Body of pancreas (tissue), 4 donors: ENCODE data around the gene PRKAA2. TPM values are rescaled to one million over a fixed set of nuclear protein-coding genes. Genes with fewer than 3 reads are reported as not detected.
A peak's percentile ranks its signal among the peaks of the same experiment; 100 is the strongest.

ENCODE experiments used
- ATAC-seq: fragments of 150-250 bp; one replicate; pipeline ENCODE4 v1.9.1; 2016
- DNase-seq, 4 donors: peaks; one replicate each; pipeline ENCODE4 v3.0.0-alpha.2; 2019
- H3K27ac ChIP-seq, 4 donors: fragments of 200-600 bp; sonication (generic); 1 replicate in 3 of 4; 2 replicates in 1 of 4; pipeline versions ENCODE4 v1.5.1 to v1.6.1; 2016 to 2019; ENCODE audit warnings: mild to moderate bottlenecking in 1 of 4, mixed read lengths in 1 of 4, moderate library complexity in 1 of 4
- H3K27me3 ChIP-seq, 2 donors: fragments of 200-600 bp; sonication (generic); one replicate each; pipeline ENCODE4 v1.6.0; 2016; ENCODE audit warnings: mild to moderate bottlenecking in 1 of 2
- H3K36me3 ChIP-seq, 2 donors: fragments of 200-600 bp; sonication (generic); replicated peaks in 1 of 2; 2 replicates each; pipeline ENCODE4 v1.5.1; 2016; ENCODE audit warnings: low read depth in 2 of 2; ENCODE audit not compliant: insufficient read depth in 1 of 2
- H3K4me1 ChIP-seq: fragments of 200-600 bp; sonication (generic); one replicate; pipeline ENCODE4 v1.6.0; 2016
- H3K4me3 ChIP-seq, 2 donors: fragments of 200-600 bp; sonication (generic); 1 replicate in 1 of 2; 2 replicates in 1 of 2; pipeline ENCODE4 v1.5.1; 2016 to 2019
- H3K9me3 ChIP-seq, 3 donors: fragments of 200-600 bp; sonication (generic); 1 replicate in 2 of 3; 2 replicates in 1 of 3; pipeline ENCODE4 v1.5.1; 2016
- POLR2A ChIP-seq, 3 donors: fragments of 450-650 bp; IDR thresholded peaks; one replicate each; pipeline ENCODE4 v1.6.1; 2016; ENCODE audit warnings: antibody characterized with exemption in 3 of 3, mild to moderate bottlenecking in 2 of 3
- WGBS, 2 donors: methylation state at CpG; one replicate each; pipeline ENCODE4 v1.1.5; 2017; 5-methylcytosine and 5-hydroxymethylcytosine counted together
- intact Hi-C: fragments of 100-400 bp; cut with DNase I; formaldehyde crosslinking; loops from one replicate; pipeline ENCODE4 v1.15.1; 2023
- total RNA-seq, 2 donors: library from RNA; depleted of rRNA; stranded (reverse); fragments of >200 nt; gene quantifications; one replicate each; pipeline ENCODE4 v1.1.0, GENCODE V29; 2016
- TF ChIP-seq, protein P1 (sequence below), 7 experiments: fragments of 450-650 bp in 4 of 7; fragments of 200-600 bp in 3 of 7; sonication (generic) in 3 of 7; IDR thresholded peaks; one replicate each; pipeline ENCODE4 v1.5.1; 2016 to 2019; ENCODE audit warnings: antibody characterized with exemption in 7 of 7

Gene PRKAA2
- total RNA-seq, 2 donors from 2014 or later, result 3.3 to 7.5 TPM

GRCh38 chr1:56709269-56709880 lies 64.3 kb downstream of the PRKAA2 start:
- TF ChIP-seq, protein P1, sequence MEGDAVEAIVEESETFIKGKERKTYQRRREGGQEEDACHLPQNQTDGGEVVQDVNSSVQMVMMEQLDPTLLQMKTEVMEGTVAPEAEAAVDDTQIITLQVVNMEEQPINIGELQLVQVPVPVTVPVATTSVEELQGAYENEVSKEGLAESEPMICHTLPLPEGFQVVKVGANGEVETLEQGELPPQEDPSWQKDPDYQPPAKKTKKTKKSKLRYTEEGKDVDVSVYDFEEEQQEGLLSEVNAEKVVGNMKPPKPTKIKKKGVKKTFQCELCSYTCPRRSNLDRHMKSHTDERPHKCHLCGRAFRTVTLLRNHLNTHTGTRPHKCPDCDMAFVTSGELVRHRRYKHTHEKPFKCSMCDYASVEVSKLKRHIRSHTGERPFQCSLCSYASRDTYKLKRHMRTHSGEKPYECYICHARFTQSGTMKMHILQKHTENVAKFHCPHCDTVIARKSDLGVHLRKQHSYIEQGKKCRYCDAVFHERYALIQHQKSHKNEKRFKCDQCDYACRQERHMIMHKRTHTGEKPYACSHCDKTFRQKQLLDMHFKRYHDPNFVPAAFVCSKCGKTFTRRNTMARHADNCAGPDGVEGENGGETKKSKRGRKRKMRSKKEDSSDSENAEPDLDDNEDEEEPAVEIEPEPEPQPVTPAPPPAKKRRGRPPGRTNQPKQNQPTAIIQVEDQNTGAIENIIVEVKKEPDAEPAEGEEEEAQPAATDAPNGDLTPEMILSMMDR (IDR thresholded peaks at IDR 0.05), result peak in 6 of 7 experiments; percentile 49 to 62 (median 55)
- TF ChIP-seq POLR2A (IDR thresholded peaks at IDR 0.05), result no peak
- Histone ChIP-seq H3K36me3 (no peaks in the 10 kb centered on the region), H3K4me1 (no peaks in the 10 kb centered on the region), H3K9me3 (no peaks in the 10 kb centered on the region), H3K27me3 (no peaks in the 10 kb centered on the region), H3K4me3 (no peak overlapping the region), H3K27ac (no peak overlapping the region)
- no peak for ATAC-seq
- DNase-seq, result peak in 2 of 4 donors; percentile 4 to 14
- 5 to 8% methylated on average over 2 of the region's 2 CpGs for WGBS, 2 donors
- intact Hi-C loops, result no loop called here

GRCh38 chr1:56709995-56710394 lies 64.9 kb downstream of the PRKAA2 start:
- Histone ChIP-seq H3K27me3 (no peaks in the 10 kb centered on the region), H3K4me3 (no peak overlapping the region), H3K36me3 (no peaks in the 10 kb centered on the region), H3K27ac (no peak overlapping the region), H3K4me1 (no peaks in the 10 kb centered on the region), H3K9me3 (no peaks in the 10 kb centered on the region)
- TF ChIP-seq POLR2A (IDR thresholded peaks at IDR 0.05), result no peak
- TF ChIP-seq, protein P1 (IDR thresholded peaks at IDR 0.05), result no peak
- DNase-seq, result no peak
- intact Hi-C loops, result no loop called here
- 64 to 68% methylated on average over 2 of the region's 2 CpGs for WGBS, 2 donors
- no peak for ATAC-seq

DNA sequence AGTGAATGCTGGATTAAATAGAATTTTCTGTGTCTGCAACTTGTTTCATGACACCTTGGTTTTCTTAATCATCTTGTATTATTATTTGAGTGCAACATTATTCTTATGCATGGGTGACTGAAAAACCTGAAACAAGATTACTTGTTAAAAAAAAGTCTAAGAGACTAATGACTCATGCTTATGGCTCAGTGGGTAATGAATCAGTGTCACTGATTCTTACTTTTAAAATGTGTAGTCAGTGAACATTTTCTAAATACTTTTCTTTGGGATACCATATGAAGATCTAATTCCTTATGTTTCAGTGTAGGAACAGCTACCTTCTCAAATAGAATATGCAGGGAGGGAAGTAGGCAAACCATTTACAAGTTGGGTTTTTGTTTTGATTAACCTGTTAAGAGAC lies 65.5 kb downstream of the PRKAA2 start:
- ATAC-seq, result no peak
- no peaks in the 10 kb centered on the region for H3K4me1 ChIP-seq
- H3K27ac ChIP-seq, result no peak overlapping the region
- no peaks in the 10 kb centered on the region for H3K27me3 ChIP-seq
- intact Hi-C loops, result no loop called here
- H3K9me3 ChIP-seq, result no peaks in the 10 kb centered on the region
- no peak for TF ChIP-seq POLR2A (IDR thresholded peaks at IDR 0.05)
- TF ChIP-seq, protein P1 (IDR thresholded peaks at IDR 0.05), result no peak
- no peak for DNase-seq
- no peaks in the 10 kb centered on the region for H3K36me3 ChIP-seq
- no peak overlapping the region for H3K4me3 ChIP-seq

- 43 to 46% methylated on average over 1 of the region's 1 CpG for WGBS, 2 donors
- TF ChIP-seq, protein P1 (IDR thresholded peaks at IDR 0.05), result no peak
- no peak for ATAC-seq
- no peaks in the 10 kb centered on the region for H3K36me3 ChIP-seq
- no peaks in the 10 kb centered on the region for H3K27me3 ChIP-seq
- no peak overlapping the region for H3K4me3 ChIP-seq
- H3K9me3 ChIP-seq, result no peaks in the 10 kb centered on the region
- no peak overlapping the region for H3K27ac ChIP-seq
- no peaks in the 10 kb centered on the region for H3K4me1 ChIP-seq
- intact Hi-C loops, result no loop called here
- DNase-seq, result no peak
These were observed 67.0 kb downstream of the PRKAA2 start for GRCh38 chr1:56712150-56712549.

DNA sequence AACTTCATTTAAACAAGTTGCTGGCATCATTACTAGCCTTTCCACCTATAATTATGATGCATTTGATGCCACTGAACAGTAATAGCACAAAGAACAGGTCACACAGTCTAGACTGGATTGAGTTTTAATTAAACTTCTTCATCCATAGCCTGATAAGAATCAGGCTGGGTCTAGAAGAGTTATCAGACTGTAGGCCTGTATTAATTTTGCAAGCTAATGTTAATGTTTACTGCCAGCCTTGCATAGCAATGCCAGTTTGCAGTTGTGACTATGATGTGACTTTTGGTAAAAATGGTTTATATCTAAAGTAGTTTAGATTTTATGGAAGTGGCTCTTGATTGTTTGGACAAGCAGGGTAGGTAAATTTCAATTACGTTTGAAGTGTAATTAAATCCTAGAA lies 68.0 kb downstream of the PRKAA2 start:
- H3K27me3 ChIP-seq, result no peaks in the 10 kb centered on the region
- no peaks in the 10 kb centered on the region for H3K4me1 ChIP-seq
- no peak overlapping the region for H3K4me3 ChIP-seq
- TF ChIP-seq, protein P1 (IDR thresholded peaks at IDR 0.05), result no peak
- TF ChIP-seq POLR2A (IDR thresholded peaks at IDR 0.05), result no peak
- ATAC-seq (no peak), DNase-seq (no peak)
- intact Hi-C loops, result no loop called here
- H3K36me3 ChIP-seq, result no peaks in the 10 kb centered on the region
- 88 to 90% methylated on average over 1 of the region's 1 CpG for WGBS, 2 donors
- H3K27ac ChIP-seq, result no peak overlapping the region
- no peaks in the 10 kb centered on the region for H3K9me3 ChIP-seq
